Measurements from ENCODE around the gene PRM1.

GRCh38 chr16:11283820-11284248, 2.7 kb upstream of the PRM1 start:
- TF ChIP-seq ELF4 (CRISPR knock-in tag; IDR thresholded peaks at IDR 0.05; ENCODE audit: low read depth) (no peak), CTCF (IDR thresholded peaks at IDR 0.05) (no peak), AFF4 (CRISPR knock-in tag; IDR thresholded peaks at IDR 0.05; ENCODE audit: borderline replicate concordance) (no peak), ATF3 (CRISPR knock-in tag; conservative IDR thresholded peaks at IDR 0.05) (no peak), NFYB (CRISPR knock-in tag; conservative IDR thresholded peaks at IDR 0.05; ENCODE audit: low read depth) (no peak), ZNF263 (CRISPR knock-in tag; IDR thresholded peaks at IDR 0.05; ENCODE audit: low read depth) (no peak), ZNF121 (CRISPR knock-in tag; IDR thresholded peaks at IDR 0.05) (no peak), RORB (CRISPR knock-in tag; IDR thresholded peaks at IDR 0.05) (no peak), CREB1 (CRISPR knock-in tag; IDR thresholded peaks at IDR 0.05) (no peak), MAX (CRISPR knock-in tag; IDR thresholded peaks at IDR 0.05) (no peak), JUN (CRISPR knock-in tag; IDR thresholded peaks at IDR 0.05) (no peak)

Data from WTC11 (cell line).